GM19023 (cell line): ENCODE measurements around the gene PIK3R3.

Experiments used
- ATAC-seq: cut with Tn5 transposase; IDR thresholded peaks from one replicate; pipeline ENCODE4 v1.9.1; 2021; ENCODE audit warnings: mild to moderate bottlenecking, moderate library complexity; ENCODE audit not compliant: unreplicated experiment

Gene PIK3R3

GRCh38 chr1:46158312-46159281 is 26.2 kb upstream of the PIK3R3 start:
- ATAC-seq, result peak; percentile 87

- peak; percentile 10 for ATAC-seq
Measured at GRCh38 chr1:46157916-46158311, 25.5 kb upstream of the PIK3R3 start.

- ATAC-seq, result no peak
Measured at GRCh38 chr1:46153732-46154131, 21.3 kb upstream of the PIK3R3 start.

- ATAC-seq, result no peak
Measured at GRCh38 chr1:46153228-46153627, 20.8 kb upstream of the PIK3R3 start.

GRCh38 chr1:46152016-46152415 is 19.6 kb upstream of the PIK3R3 start:
- no peak for ATAC-seq

- no peak for ATAC-seq
Measured at GRCh38 chr1:46150085-46150484, 17.7 kb upstream of the PIK3R3 start.

- no peak for ATAC-seq
Measured at GRCh38 chr1:46148318-46148717, 15.9 kb upstream of the PIK3R3 start.

- no peak for ATAC-seq
Measured at GRCh38 chr1:46137916-46138315, 5.5 kb upstream of the PIK3R3 start.

- no peak for ATAC-seq
Measured at GRCh38 chr1:46136711-46137110, 4.3 kb upstream of the PIK3R3 start.

GRCh38 chr1:46134660-46135331 is 2.4 kb upstream of the PIK3R3 start:
- no peak for ATAC-seq

GRCh38 chr1:46133781-46134350 is 1.4 kb upstream of the PIK3R3 start:
- ATAC-seq, result no peak

- ATAC-seq, result peak; percentile 52
Measured at GRCh38 chr1:46133181-46133658, 791 bp upstream of the PIK3R3 start.

GRCh38 chr1:46131712-46132528 is 509 bp downstream of the PIK3R3 start:
- no peak for ATAC-seq

GRCh38 chr1:46131093-46131492 is 1.3 kb downstream of the PIK3R3 start:
- ATAC-seq, result no peak

GRCh38 chr1:46130606-46131005 is 1.8 kb downstream of the PIK3R3 start:
- no peak for ATAC-seq

- no peak for ATAC-seq
Measured at GRCh38 chr1:46130121-46130520, 2.3 kb downstream of the PIK3R3 start.

GRCh38 chr1:46128344-46128743 is 4.1 kb downstream of the PIK3R3 start:
- ATAC-seq, result no peak

- no peak for ATAC-seq
Measured at GRCh38 chr1:46118856-46119255, 13.6 kb downstream of the PIK3R3 start.

- ATAC-seq, result no peak
Measured at GRCh38 chr1:46117810-46118494, 14.5 kb downstream of the PIK3R3 start.

- no peak for ATAC-seq
Measured at GRCh38 chr1:46114925-46115603, 17.4 kb downstream of the PIK3R3 start.
